HG03095 (cell line): ENCODE measurements around the gene GUSB.
"Not testable (repeated sequence)": the region's sequence is repeated elsewhere in the genome, so short reads cannot be mapped to it uniquely, and the experiment has no call there.

Source experiments
- ATAC-seq: cut with Tn5 transposase; IDR thresholded peaks from one replicate; pipeline ENCODE4 v1.9.1; 2021; ENCODE audit warnings: moderate library complexity; ENCODE audit not compliant: unreplicated experiment

The GUSB gene

GRCh38 chr7:65981965-65982792, at the start of gene GUSB:
Gene GUSB, minus strand, starts transcription at chr7:65982213. Its CDS starts 30 bp downstream, at chr7:65982183.
- peak; percentile 83 for ATAC-seq

GRCh38 chr7:66028342-66028741, 46.3 kb upstream of the GUSB start:
- ATAC-seq, result not testable (repeated sequence)

GRCh38 chr7:66016131-66016461, 34.1 kb upstream of the GUSB start:
- ATAC-seq, result no peak

GRCh38 chr7:66015440-66016130, 33.6 kb upstream of the GUSB start:
- ATAC-seq, result no peak

- ATAC-seq, result no peak
These were observed 31.9 kb upstream of the GUSB start for GRCh38 chr7:66013938-66014337.

- ATAC-seq, result no peak
These were observed 25.2 kb upstream of the GUSB start for GRCh38 chr7:66007232-66007631.

GRCh38 chr7:66005115-66005671, 23.2 kb upstream of the GUSB start:
- not testable (repeated sequence) for ATAC-seq

- ATAC-seq, result not testable (repeated sequence)
These were observed 18.9 kb upstream of the GUSB start for GRCh38 chr7:66000823-66001417.

GRCh38 chr7:65994984-65995383, 13.0 kb upstream of the GUSB start:
- not testable (repeated sequence) for ATAC-seq

- ATAC-seq, result no peak
These were observed 10.5 kb upstream of the GUSB start for GRCh38 chr7:65992526-65992925.

- ATAC-seq, result not testable (repeated sequence)
These were observed 9.8 kb upstream of the GUSB start for GRCh38 chr7:65991829-65992228.

- no peak for ATAC-seq
These were observed 7.7 kb upstream of the GUSB start for GRCh38 chr7:65989694-65990080.

GRCh38 chr7:65988503-65988902, 6.5 kb upstream of the GUSB start:
- not testable (repeated sequence) for ATAC-seq

- ATAC-seq, result no peak
These were observed 6.1 kb upstream of the GUSB start for GRCh38 chr7:65988084-65988483.

- no peak for ATAC-seq
These were observed 2.1 kb upstream of the GUSB start for GRCh38 chr7:65983965-65984658.

GRCh38 chr7:65980478-65981250, 1.3 kb downstream of the GUSB start:
- peak; percentile 71 for ATAC-seq

GRCh38 chr7:65979583-65980477, 2.2 kb downstream of the GUSB start:
- no peak for ATAC-seq

- no peak for ATAC-seq
These were observed 3.0 kb downstream of the GUSB start for GRCh38 chr7:65978891-65979582.
